Gastroesophageal sphincter (tissue), 3 donors: ENCODE results near the gene RAI1.

ENCODE experiments used
- CTCF ChIP-seq, 4 experiments: fragments of 200-600 bp in 2 of 4; fragments of 450-650 bp in 2 of 4; sonication (generic) in 1 of 4; IDR thresholded peaks; one replicate each; pipeline ENCODE4 v1.5.1; 2017 to 2019; ENCODE audit warnings: antibody characterized with exemption in 4 of 4, mild to moderate bottlenecking in 2 of 4, moderate library complexity in 2 of 4
- POLR2A ChIP-seq, 2 donors: fragments of 450-650 bp; IDR thresholded peaks; one replicate each; pipeline ENCODE4 v1.6.1; 2017; ENCODE audit warnings: antibody characterized with exemption in 2 of 2, mild to moderate bottlenecking in 2 of 2, moderate library complexity in 1 of 2
- POLR2AphosphoS5 ChIP-seq: sonication (generic); formaldehyde crosslinking; IDR thresholded peaks from one replicate; pipeline ENCODE4 v1.6.1; 2017; ENCODE audit warnings: antibody characterized with exemption

GRCh38 chr17:17767887-17768418, 86.7 kb downstream of the RAI1 start:
- TF ChIP-seq CTCF (IDR thresholded peaks at IDR 0.05) (no peak), POLR2A (IDR thresholded peaks at IDR 0.05) (no peak), POLR2AphosphoS5 (no peak)
